Measurements from ENCODE around the gene TEX50.
"Not testable (repeated sequence)": the region's sequence is repeated elsewhere in the genome, so short reads cannot be mapped to it uniquely, and the experiment has no call there.

Gene TEX50, protein sequence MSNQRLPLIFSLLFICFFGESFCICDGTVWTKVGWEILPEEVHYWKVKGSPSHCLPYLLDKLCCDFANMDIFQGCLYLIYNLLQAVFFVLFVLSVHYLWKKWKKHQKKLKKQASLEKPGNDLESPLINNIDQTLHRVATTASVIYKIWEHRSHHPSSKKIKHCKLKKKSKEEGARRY

DNA sequence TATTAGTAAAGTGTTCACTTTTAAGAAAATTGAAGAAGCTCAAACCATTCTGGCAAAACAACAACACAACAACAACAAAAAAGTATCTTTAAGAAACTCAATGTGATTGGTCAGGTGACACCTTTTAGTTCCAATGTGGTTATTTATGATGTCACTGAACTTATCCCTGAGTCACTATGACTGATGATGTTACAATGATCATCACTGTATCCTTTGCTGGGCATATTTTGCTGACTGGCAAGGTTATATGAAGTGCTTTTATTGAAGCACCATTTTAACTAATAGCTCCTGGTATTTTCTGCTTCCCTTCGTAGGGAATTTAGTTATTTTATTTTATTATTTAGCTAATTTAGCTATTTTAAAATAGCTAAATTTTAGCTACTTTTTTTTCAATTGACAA lies at the start of gene TEX50:
Gene TEX50 (plus strand): TSS at position 223 of the 400 bp plus-strand sequence. CDS start 184 bp downstream, outside the sequence.
- DNase-seq (ENCODE audit: low spot score), result no peak

GRCh38 chr1:173590557-173590956 lies 44.6 kb upstream of the TEX50 start:
- DNase-seq (ENCODE audit: low spot score), result no peak

DNA sequence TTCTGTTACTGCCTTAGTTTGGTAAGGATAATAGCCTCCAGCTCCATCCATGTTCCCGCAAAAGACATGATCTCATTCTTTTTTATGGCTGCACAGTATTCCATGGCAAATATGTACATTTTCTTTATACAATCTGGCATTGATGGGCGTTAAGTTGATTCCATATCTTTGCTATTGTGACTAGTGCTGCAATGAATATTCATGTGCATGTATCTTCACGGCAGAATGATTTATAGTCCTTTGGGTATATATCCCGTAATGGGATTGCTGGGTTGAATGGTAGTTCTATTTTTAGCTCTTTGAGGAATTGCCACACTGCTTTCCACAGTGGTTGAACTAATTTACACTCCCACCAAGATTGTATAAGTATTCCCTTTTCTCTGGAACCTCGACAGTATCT lies 44.0 kb upstream of the TEX50 start:
- not testable (repeated sequence) for DNase-seq (ENCODE audit: low spot score)

DNA sequence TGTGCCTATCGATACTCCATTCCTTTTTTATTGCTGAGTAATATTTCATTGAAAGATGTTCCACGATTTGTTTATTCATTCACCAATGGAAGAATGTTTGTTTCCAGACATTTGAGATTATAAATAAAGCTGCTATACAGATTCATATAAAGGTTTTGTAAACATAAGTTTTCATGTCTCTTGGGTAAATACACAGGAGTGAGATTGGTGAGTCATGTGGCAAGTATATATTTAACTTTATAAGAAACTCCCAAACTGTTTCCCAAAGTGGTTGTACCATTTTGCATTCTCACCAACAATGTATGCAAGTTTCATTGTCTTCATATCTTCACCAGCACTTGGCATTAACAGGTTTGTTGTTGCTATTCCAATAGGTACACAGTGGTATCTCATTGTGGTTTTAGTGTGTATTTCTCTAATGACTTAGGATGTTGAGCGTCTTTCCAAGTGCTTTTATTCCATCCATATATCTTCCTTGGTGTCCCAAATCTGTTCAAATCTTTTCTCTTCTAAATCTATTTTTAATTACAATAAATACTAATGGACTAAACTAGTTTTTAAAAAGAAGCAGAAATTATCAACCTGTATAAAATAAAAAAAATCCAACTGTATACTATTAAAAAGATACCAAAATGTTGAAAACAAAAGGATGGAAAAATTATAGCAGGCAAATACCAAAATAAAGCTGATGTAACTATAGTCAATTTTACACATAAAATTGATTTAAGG lies 38.9 kb upstream of the TEX50 start:
- DNase-seq (ENCODE audit: low spot score), result no peak

- DNase-seq (ENCODE audit: low spot score), result no peak
Measured at GRCh38 chr1:173601588-173601987, 33.5 kb upstream of the TEX50 start.

- no peak for DNase-seq (ENCODE audit: low spot score)
Measured at GRCh38 chr1:173603056-173603591, 32.0 kb upstream of the TEX50 start, which contains the start of gene SLC9C2. TSS of gene SLC9C2 (minus strand) at chr1:173603072. CDS start at chr1:173601776, 1,296 bp downstream.

- no peak for DNase-seq (ENCODE audit: low spot score)
Measured at GRCh38 chr1:173608503-173609216, 26.5 kb upstream of the TEX50 start.

GRCh38 chr1:173613086-173613485 lies 22.1 kb upstream of the TEX50 start:
- DNase-seq (ENCODE audit: low spot score), result not testable (repeated sequence)

DNA sequence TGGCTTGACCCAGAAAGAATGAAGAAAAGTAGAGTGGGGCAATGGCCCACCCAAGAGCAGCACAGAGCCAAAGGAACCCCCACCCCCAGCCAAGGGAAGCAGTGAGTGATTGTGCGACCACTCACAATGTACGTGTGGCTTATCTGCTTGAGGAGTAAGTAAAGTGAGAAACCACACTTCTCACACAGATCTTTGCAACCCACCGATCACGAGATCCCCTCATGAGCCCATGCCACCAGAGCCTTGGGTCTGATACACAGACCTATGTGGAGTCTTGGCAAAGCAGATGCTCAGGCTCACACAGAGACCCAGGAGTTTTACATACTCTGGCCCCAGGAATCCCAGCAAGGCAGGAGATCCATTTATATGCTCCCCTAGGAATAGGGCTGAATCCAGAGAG lies 18.3 kb upstream of the TEX50 start:
- DNase-seq (ENCODE audit: low spot score), result no peak

- DNase-seq (ENCODE audit: low spot score), result no peak
Measured at GRCh38 chr1:173627269-173627668, 7.9 kb upstream of the TEX50 start.

GRCh38 chr1:173628888-173629287 lies 6.2 kb upstream of the TEX50 start:
- DNase-seq (ENCODE audit: low spot score), result no peak

GRCh38 chr1:173637236-173638042 lies 2.3 kb downstream of the TEX50 start:
- not testable (repeated sequence) for DNase-seq (ENCODE audit: low spot score)

- no peak for DNase-seq (ENCODE audit: low spot score)
Measured at GRCh38 chr1:173638043-173639021, 3.2 kb downstream of the TEX50 start.

DNA sequence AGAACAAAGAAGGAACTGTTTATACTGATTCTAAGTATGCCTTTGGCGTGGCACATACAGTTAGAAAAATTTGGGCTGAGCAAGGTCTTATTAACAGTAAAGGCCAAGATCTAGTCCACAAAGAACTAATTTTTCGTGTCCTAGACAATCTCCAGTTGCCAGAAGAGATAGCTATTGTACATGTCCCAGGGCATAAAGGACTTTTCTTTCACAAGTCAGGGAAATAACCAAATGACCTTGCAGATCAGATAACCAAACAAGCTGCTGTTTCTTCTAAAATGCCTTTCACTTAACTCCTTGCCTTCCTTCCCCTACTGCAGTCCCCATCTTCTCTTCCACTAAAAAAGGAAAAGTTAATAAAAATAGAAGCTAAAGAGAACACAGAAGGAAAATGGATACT lies 4.0 kb downstream of the TEX50 start:
- DNase-seq (ENCODE audit: low spot score), result no peak

- DNase-seq (ENCODE audit: low spot score), result not testable (repeated sequence)
Measured at GRCh38 chr1:173642450-173643139, 7.5 kb downstream of the TEX50 start.

- no peak for DNase-seq (ENCODE audit: low spot score)
Measured at GRCh38 chr1:173646656-173647055, 11.5 kb downstream of the TEX50 start.

DNA sequence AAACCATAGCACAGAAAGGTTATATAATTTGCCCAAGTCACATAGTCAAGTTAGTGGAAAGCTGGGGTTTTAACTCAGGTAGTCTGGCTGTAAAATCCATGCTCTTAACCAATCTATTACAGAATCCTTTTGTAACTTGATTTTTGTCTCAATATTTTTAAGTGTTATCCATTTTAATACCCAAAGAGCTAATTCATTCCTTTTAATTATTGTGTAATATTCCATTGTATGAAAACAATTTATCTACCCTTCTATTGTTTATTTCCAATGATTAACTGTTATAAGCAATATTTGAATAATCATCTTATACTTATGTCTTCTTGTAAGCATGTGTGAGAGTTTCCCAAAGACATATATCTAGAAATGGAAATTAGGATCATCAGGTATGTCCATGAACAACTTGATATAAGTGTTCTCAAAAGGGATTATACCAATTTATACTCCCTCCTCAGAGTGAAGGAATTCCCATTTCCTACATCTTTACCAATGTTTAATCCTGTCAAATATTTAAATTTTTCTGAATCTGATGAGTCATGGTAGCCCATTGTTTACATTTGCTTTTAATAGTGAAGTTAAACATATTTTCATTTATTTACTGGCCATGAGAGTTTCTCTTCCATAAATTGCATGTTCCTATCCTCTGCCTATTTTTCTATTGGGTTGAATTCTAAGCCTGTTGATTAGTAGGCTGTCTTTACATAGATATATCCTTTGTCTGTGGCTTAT lies 13.9 kb downstream of the TEX50 start:
- DNase-seq (ENCODE audit: low spot score), result no peak

- DNase-seq (ENCODE audit: low spot score), result no peak
Measured at GRCh38 chr1:173660306-173660705, 25.2 kb downstream of the TEX50 start.

- DNase-seq (ENCODE audit: low spot score), result no peak
Measured at GRCh38 chr1:173661271-173661670, 26.1 kb downstream of the TEX50 start.
